ENCODE data around the gene TRPM4.
A peak's percentile ranks its signal among the peaks of the same experiment; 100 is the strongest.

The TRPM4 gene

DNA sequence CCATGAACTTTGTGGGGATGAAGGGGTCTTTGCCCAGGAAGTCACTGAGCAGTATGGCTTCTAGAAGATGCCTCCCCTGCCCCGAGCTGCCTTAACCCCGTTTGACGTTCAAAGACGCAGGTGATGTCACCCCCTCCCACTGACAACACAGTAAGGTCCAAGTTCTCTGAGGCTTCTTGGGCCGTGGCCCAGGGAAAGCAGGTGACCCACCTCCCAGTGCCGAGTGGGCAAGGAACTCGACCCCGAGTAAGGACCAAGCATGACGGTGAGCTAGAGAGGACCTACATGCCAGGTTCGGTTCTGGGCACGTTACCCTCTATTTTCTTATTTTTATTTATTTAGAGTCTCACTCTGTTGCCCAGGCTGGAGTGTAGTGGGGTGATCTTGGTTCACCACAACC, 86.1 kb downstream of the TRPM4 start:
- no peak for DNase-seq (ENCODE audit: low spot score)
- Histone ChIP-seq H3K14ac (ENCODE audit: low read length) (no peak overlapping the region), H4K8ac (ENCODE audit: low read depth, low read length) (no peak overlapping the region), H4K91ac (ENCODE audit: low read depth, low read length, poor library complexity) (no peak overlapping the region), H3K36me3 (replicated peaks in 1 of 2; ENCODE audit: control insufficient read depth in 2 of 2, insufficient read depth in 2 of 2, low read length in 2 of 2) (no peaks in the 10 kb centered on the region), H2BK15ac (ENCODE audit: low read length) (no peak overlapping the region), H3K4ac (ENCODE audit: low read length) (no peak overlapping the region), H3K23ac (ENCODE audit: low read depth, low read length, poor library complexity) (no peak overlapping the region), H2BK5ac (ENCODE audit: low read length) (no peak overlapping the region), H2BK120ac (ENCODE audit: low read depth, low read length) (no peak overlapping the region), H3K9ac (ENCODE audit: low read depth, low read length, poor library complexity) (no peak overlapping the region), H3K4me1 (ENCODE audit: control insufficient read depth in 2 of 2, insufficient read depth in 1 of 2, low read depth in 1 of 2, low read length in 2 of 2) (no peaks in the 10 kb centered on the region), H2AK5ac (ENCODE audit: low read depth, low read length) (no peak overlapping the region), H3K18ac (ENCODE audit: low read length) (no peak overlapping the region), H3K9me3 (replicated peaks in 1 of 2; ENCODE audit: control insufficient read depth in 2 of 2, insufficient read depth in 1 of 2, low read depth in 1 of 2, low read length in 2 of 2) (no peaks in the 10 kb centered on the region), H3K4me2 (ENCODE audit: insufficient read depth, low read length, poor library complexity, severe bottlenecking) (no peak overlapping the region), H3K4me3 (ENCODE audit: low read length in 2 of 2) (no peak overlapping the region), H2AFZ (ENCODE audit: low read length) (no peak overlapping the region), H2BK12ac (ENCODE audit: low read length) (no peak overlapping the region), H3K27me3 (ENCODE audit: control insufficient read depth in 3 of 3, insufficient read depth in 3 of 3, low read depth in 1 of 3, low read length in 3 of 3) (no peaks in the 10 kb centered on the region), H3K27ac (replicated peaks; ENCODE audit: low read length) (no peak overlapping the region), H3K79me1 (ENCODE audit: low read depth, low read length) (no peaks in the 10 kb centered on the region)
- no CpG with 5 or more reads among the region's 11 CpGs for WGBS, 2 donors (ENCODE audit: extremely low coverage in 2 of 2, insufficient read length in 2 of 2, insufficient replicate concordance in 1 of 2)

DNA sequence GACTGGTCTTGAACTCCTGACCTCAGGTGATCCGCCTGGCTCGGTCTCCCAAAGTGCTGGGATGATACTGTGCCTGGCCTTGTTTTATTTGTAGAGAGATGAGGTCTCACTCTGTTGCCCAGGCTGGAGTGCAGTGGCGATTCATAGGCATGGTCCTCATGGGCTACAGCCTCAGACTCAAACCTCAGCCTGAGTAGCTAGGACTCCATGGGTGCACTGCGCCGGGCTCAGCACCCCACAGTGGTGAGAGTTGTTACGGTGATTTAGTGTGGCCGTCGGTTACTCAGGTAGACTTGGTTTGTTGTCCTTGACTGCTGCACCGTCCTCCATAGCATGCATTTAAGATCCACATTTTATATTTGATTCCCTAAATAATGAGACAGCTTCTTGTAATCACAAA, 86.7 kb downstream of the TRPM4 start:
- H3K27ac ChIP-seq (replicated peaks; ENCODE audit: low read length): no peak overlapping the region
- no peak overlapping the region for H3K9ac ChIP-seq (ENCODE audit: low read depth, low read length, poor library complexity)
- no peaks in the 10 kb centered on the region for H3K36me3 ChIP-seq (replicated peaks in 1 of 2; ENCODE audit: control insufficient read depth in 2 of 2, insufficient read depth in 2 of 2, low read length in 2 of 2)
- H3K27me3 ChIP-seq (ENCODE audit: control insufficient read depth in 3 of 3, insufficient read depth in 3 of 3, low read depth in 1 of 3, low read length in 3 of 3): no peaks in the 10 kb centered on the region
- peak overlapping the region; percentile 15 for H3K18ac ChIP-seq (ENCODE audit: low read length)
- no peak overlapping the region for H2BK15ac ChIP-seq (ENCODE audit: low read length)
- no peak overlapping the region for H3K23ac ChIP-seq (ENCODE audit: low read depth, low read length, poor library complexity)
- H3K14ac ChIP-seq (ENCODE audit: low read length): no peak overlapping the region
- H3K79me1 ChIP-seq (ENCODE audit: low read depth, low read length): no peaks in the 10 kb centered on the region
- H3K4ac ChIP-seq (ENCODE audit: low read length): no peak overlapping the region
- DNase-seq (ENCODE audit: low spot score): no peak
- H3K9me3 ChIP-seq (replicated peaks in 1 of 2; ENCODE audit: control insufficient read depth in 2 of 2, insufficient read depth in 1 of 2, low read depth in 1 of 2, low read length in 2 of 2): no peaks in the 10 kb centered on the region
- H2BK12ac ChIP-seq (ENCODE audit: low read length): no peak overlapping the region
- H3K4me2 ChIP-seq (ENCODE audit: insufficient read depth, low read length, poor library complexity, severe bottlenecking): no peak overlapping the region
- H2BK5ac ChIP-seq (ENCODE audit: low read length): no peak overlapping the region
- H3K4me1 ChIP-seq (ENCODE audit: control insufficient read depth in 2 of 2, insufficient read depth in 1 of 2, low read depth in 1 of 2, low read length in 2 of 2): no peaks in the 10 kb centered on the region
- H2AFZ ChIP-seq (ENCODE audit: low read length): no peak overlapping the region
- H2BK120ac ChIP-seq (ENCODE audit: low read depth, low read length): no peak overlapping the region
- H4K8ac ChIP-seq (ENCODE audit: low read depth, low read length): no peak overlapping the region
- H2AK5ac ChIP-seq (ENCODE audit: low read depth, low read length): no peak overlapping the region
- H4K91ac ChIP-seq (ENCODE audit: low read depth, low read length, poor library complexity): no peak overlapping the region
- no CpG with 5 or more reads among the region's 9 CpGs for WGBS, 2 donors (ENCODE audit: extremely low coverage in 2 of 2, insufficient read length in 2 of 2, insufficient replicate concordance in 1 of 2)
- H3K4me3 ChIP-seq (ENCODE audit: low read length in 2 of 2): no peak overlapping the region

DNA sequence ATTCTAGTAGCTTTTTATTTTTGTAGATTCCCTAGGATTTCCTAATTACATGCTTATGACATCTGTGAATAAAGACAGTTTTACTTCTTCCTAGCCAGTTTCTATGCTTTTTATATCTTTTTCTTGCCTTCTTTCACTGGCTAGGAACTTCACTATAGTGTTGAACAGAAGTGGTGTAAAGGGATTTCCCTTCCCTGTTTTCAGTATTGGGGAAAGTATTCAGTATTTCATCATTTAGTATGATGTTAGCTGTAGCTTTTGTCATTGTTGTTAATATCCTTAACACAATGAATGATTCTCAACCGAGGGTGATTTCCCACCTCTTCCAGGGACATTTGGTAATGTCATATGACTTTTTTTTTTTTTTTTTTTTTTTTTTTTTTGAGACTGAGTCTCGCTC, 90.1 kb downstream of the TRPM4 start:
- no peak overlapping the region for H3K27ac ChIP-seq (replicated peaks; ENCODE audit: low read length)
- H4K8ac ChIP-seq (ENCODE audit: low read depth, low read length): no peak overlapping the region
- H2BK120ac ChIP-seq (ENCODE audit: low read depth, low read length): no peak overlapping the region
- H2BK15ac ChIP-seq (ENCODE audit: low read length): no peak overlapping the region
- DNase-seq (ENCODE audit: low spot score): no peak
- no peak overlapping the region for H2AK5ac ChIP-seq (ENCODE audit: low read depth, low read length)
- no peak overlapping the region for H3K14ac ChIP-seq (ENCODE audit: low read length)
- H3K27me3 ChIP-seq (ENCODE audit: control insufficient read depth in 3 of 3, insufficient read depth in 3 of 3, low read depth in 1 of 3, low read length in 3 of 3): no peaks in the 10 kb centered on the region
- peaks cover 0 to 2% of the 10 kb centered on the region in 2 donors for H3K36me3 ChIP-seq (replicated peaks in 1 of 2; ENCODE audit: control insufficient read depth in 2 of 2, insufficient read depth in 2 of 2, low read length in 2 of 2)
- no peaks in the 10 kb centered on the region for H3K4me1 ChIP-seq (ENCODE audit: control insufficient read depth in 2 of 2, insufficient read depth in 1 of 2, low read depth in 1 of 2, low read length in 2 of 2)
- H4K91ac ChIP-seq (ENCODE audit: low read depth, low read length, poor library complexity): no peak overlapping the region
- H3K4me3 ChIP-seq (ENCODE audit: low read length in 2 of 2): no peak overlapping the region
- H3K18ac ChIP-seq (ENCODE audit: low read length): no peak overlapping the region
- no peak overlapping the region for H2BK5ac ChIP-seq (ENCODE audit: low read length)
- no peak overlapping the region for H3K4ac ChIP-seq (ENCODE audit: low read length)
- no peaks in the 10 kb centered on the region for H3K9me3 ChIP-seq (replicated peaks in 1 of 2; ENCODE audit: control insufficient read depth in 2 of 2, insufficient read depth in 1 of 2, low read depth in 1 of 2, low read length in 2 of 2)
- H2BK12ac ChIP-seq (ENCODE audit: low read length): no peak overlapping the region
- no peak overlapping the region for H3K23ac ChIP-seq (ENCODE audit: low read depth, low read length, poor library complexity)
- H2AFZ ChIP-seq (ENCODE audit: low read length): no peak overlapping the region
- H3K9ac ChIP-seq (ENCODE audit: low read depth, low read length, poor library complexity): no peak overlapping the region
- WGBS, 2 donors (ENCODE audit: extremely low coverage in 2 of 2, insufficient read length in 2 of 2, insufficient replicate concordance in 1 of 2): no CpG with 5 or more reads among the region's 2 CpGs
- no peaks in the 10 kb centered on the region for H3K79me1 ChIP-seq (ENCODE audit: low read depth, low read length)
- H3K4me2 ChIP-seq (ENCODE audit: insufficient read depth, low read length, poor library complexity, severe bottlenecking): no peak overlapping the region

DNA sequence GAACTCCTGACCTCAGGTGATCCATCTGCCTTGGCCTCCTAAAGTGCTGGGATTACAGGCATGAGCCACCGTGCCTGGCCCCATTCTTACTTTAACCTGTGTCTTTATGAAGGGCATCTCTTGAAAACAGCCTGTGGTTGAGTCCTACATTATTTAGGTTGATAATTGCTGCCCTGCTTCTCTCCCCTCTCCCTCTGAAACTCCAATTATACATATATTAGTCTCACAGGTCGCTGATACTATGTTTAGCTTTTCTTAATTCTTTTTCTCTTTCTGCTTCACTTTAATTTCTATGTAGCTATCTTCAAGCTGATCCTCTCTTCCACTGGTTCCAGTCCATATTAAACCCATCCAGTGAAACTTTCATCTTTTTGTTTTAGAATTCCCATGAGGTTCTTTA, 92.3 kb downstream of the TRPM4 start:
- Histone ChIP-seq H3K4me1 (ENCODE audit: control insufficient read depth in 2 of 2, insufficient read depth in 1 of 2, low read depth in 1 of 2, low read length in 2 of 2) (no peaks in the 10 kb centered on the region), H4K8ac (ENCODE audit: low read depth, low read length) (no peak overlapping the region), H3K14ac (ENCODE audit: low read length) (no peak overlapping the region), H3K79me1 (ENCODE audit: low read depth, low read length) (no peaks in the 10 kb centered on the region), H3K27ac (replicated peaks; ENCODE audit: low read length) (no peak overlapping the region), H3K27me3 (ENCODE audit: control insufficient read depth in 3 of 3, insufficient read depth in 3 of 3, low read depth in 1 of 3, low read length in 3 of 3) (no peaks in the 10 kb centered on the region), H3K23ac (ENCODE audit: low read depth, low read length, poor library complexity) (no peak overlapping the region), H3K36me3 (replicated peaks in 1 of 2; ENCODE audit: control insufficient read depth in 2 of 2, insufficient read depth in 2 of 2, low read length in 2 of 2) (peaks cover 0 to 2% of the 10 kb centered on the region in 2 donors), H3K18ac (ENCODE audit: low read length) (no peak overlapping the region), H2AK5ac (ENCODE audit: low read depth, low read length) (no peak overlapping the region), H2BK15ac (ENCODE audit: low read length) (no peak overlapping the region), H3K4me2 (ENCODE audit: insufficient read depth, low read length, poor library complexity, severe bottlenecking) (no peak overlapping the region), H2AFZ (ENCODE audit: low read length) (no peak overlapping the region), H2BK12ac (ENCODE audit: low read length) (no peak overlapping the region), H4K91ac (ENCODE audit: low read depth, low read length, poor library complexity) (no peak overlapping the region), H2BK120ac (ENCODE audit: low read depth, low read length) (no peak overlapping the region), H2BK5ac (ENCODE audit: low read length) (no peak overlapping the region), H3K4ac (ENCODE audit: low read length) (no peak overlapping the region), H3K9ac (ENCODE audit: low read depth, low read length, poor library complexity) (no peak overlapping the region), H3K4me3 (ENCODE audit: low read length in 2 of 2) (no peak overlapping the region), H3K9me3 (replicated peaks in 1 of 2; ENCODE audit: control insufficient read depth in 2 of 2, insufficient read depth in 1 of 2, low read depth in 1 of 2, low read length in 2 of 2) (no peaks in the 10 kb centered on the region)
- no peak for DNase-seq (ENCODE audit: low spot score)
- no CpG with 5 or more reads among the region's 2 CpGs for WGBS, 2 donors (ENCODE audit: extremely low coverage in 2 of 2, insufficient read length in 2 of 2, insufficient replicate concordance in 1 of 2)
